ENCODE results near the gene NSUN4. TPM values are rescaled to one million over a fixed set of nuclear protein-coding genes. Genes with fewer than 3 reads are reported as not detected.

NSUN4 gene
- total and polyA plus RNA-seq, 2 of the 13 experiments (the other 11 are each of a cell fraction or from before 2014, with no cell fraction given) = 21.5 to 23.5 TPM

- TF ChIP-seq ZNF280D (CRISPR knock-in tag; IDR thresholded peaks at IDR 0.05) = no peak
- no peak for TF ChIP-seq JDP2 (CRISPR knock-in tag; IDR thresholded peaks at IDR 0.05; ENCODE audit: borderline replicate concordance)
- TF ChIP-seq PLRG1 (conservative IDR thresholded peaks at IDR 0.05) = no peak
- no peak for TF ChIP-seq GATA4 (IDR thresholded peaks at IDR 0.05; ENCODE audit: borderline replicate concordance, low read depth)
- TF ChIP-seq HNRNPLL (IDR thresholded peaks at IDR 0.05; ENCODE audit: low read depth, low read length, poor library complexity, severe bottlenecking) = no peak
- TF ChIP-seq RAD21 (CRISPR knock-in tag; IDR thresholded peaks at IDR 0.05) = no peak
- TF ChIP-seq TERF1 (CRISPR knock-in tag; IDR thresholded peaks at IDR 0.05) = no peak
- TF ChIP-seq ZNF441 (CRISPR knock-in tag; IDR thresholded peaks at IDR 0.05; ENCODE audit: borderline replicate concordance) = 0 out of 2 replicates have a peak, but pooled peaks have one; percentile 17
- peak; percentile 15; the same call in 1 of the 2 replicates for TF ChIP-seq ZNF281 (CRISPR knock-in tag; IDR thresholded peaks at IDR 0.05; ENCODE audit: borderline replicate concordance)
- TF ChIP-seq DR1 (CRISPR knock-in tag; IDR thresholded peaks at IDR 0.05) = no peak
- no peak for TF ChIP-seq PAF1 (CRISPR knock-in tag; IDR thresholded peaks at IDR 0.05)
- no peak for TF ChIP-seq ZNF275 (CRISPR knock-in tag; IDR thresholded peaks at IDR 0.05; ENCODE audit: borderline replicate concordance)
- no peak for TF ChIP-seq SUZ12 (IDR thresholded peaks at IDR 0.05; ENCODE audit: low read depth, low read length)
- no peak for TF ChIP-seq ZNF747 (CRISPR knock-in tag; IDR thresholded peaks at IDR 0.05; ENCODE audit: borderline replicate concordance)
- TF ChIP-seq RARG (CRISPR knock-in tag; IDR thresholded peaks at IDR 0.05; ENCODE audit: low read depth) = no peak
- no peak for TF ChIP-seq ZNF619 (CRISPR knock-in tag; IDR thresholded peaks at IDR 0.05)
- TF ChIP-seq ZNF292 (CRISPR knock-in tag; IDR thresholded peaks at IDR 0.05; ENCODE audit: borderline replicate concordance, low read depth) = no peak
- TF ChIP-seq ZNF230 (CRISPR knock-in tag; IDR thresholded peaks at IDR 0.05) = no peak
- TF ChIP-seq ZNF331 (CRISPR knock-in tag; IDR thresholded peaks at IDR 0.05) = no peak
- no peak for TF ChIP-seq ZNF768 (CRISPR knock-in tag; IDR thresholded peaks at IDR 0.05)
- TF ChIP-seq NBN (conservative IDR thresholded peaks at IDR 0.05) = no peak
- TF ChIP-seq ZEB1 (IDR thresholded peaks at IDR 0.05; ENCODE audit: insufficient replicate concordance, low read depth) = no peak
- no peak for TF ChIP-seq ZNF775 (CRISPR knock-in tag; IDR thresholded peaks at IDR 0.05; ENCODE audit: borderline replicate concordance)
These were observed 39.2 kb upstream of the NSUN4 start (continued) for GRCh38 chr1:46301406-46301807.

All from HepG2 (cell line).